Measurements from ENCODE around the gene SPATC1L. TPM values are rescaled to one million over a fixed set of nuclear protein-coding genes. Genes with fewer than 3 reads are reported as not detected.

SPATC1L gene
- 21.8 and 22.1 TPM in 2 replicates for total RNA-seq

DNA sequence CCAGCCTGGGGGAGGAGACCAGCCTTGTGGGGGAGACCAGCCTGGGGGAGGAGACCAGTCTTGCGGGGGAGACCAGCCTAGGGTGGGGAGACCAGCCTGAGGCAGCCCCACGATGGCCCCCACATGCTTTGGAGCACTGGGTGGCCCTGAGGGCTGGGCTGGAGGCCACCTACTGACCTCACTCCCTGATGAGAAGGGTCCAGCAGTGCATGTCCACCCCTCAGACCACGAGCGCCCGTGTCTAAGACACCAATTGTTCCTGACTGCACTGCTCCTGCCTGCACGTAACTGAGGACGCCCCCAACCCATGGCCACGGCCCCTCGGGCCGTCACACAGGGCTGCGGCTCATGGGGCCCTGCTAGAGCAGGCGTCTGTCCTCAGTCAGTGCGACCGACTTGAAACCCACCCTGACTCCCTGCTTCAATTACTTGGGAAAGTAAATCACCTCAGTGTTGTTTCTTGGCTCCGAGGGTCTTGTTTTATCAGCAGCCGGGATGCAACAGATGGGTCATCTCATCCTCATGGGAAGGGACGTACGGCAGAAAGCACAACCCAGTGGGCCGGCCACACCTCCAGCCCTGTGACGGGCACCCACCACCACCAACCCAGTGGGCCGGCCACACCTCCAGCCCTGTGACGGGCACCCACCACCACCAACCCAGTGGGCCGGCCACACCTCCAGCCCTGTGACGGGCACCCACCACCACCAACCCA, at the start of gene SPATC1L:
Gene SPATC1L (minus strand): TSS at position 550 of the 715 bp plus-strand sequence. CDS start 1,643 bp downstream, outside the sequence.

GRCh38 chr21:46228345-46229051, 44.2 kb upstream of the SPATC1L start, which contains the start of gene LSS:
LSS (minus strand) TSS chr21:46228774; CDS start chr21:46228745, 29 bp downstream.

GRCh38 chr21:46155514-46156377, 28.5 kb downstream of the SPATC1L start, which contains the start of gene FTCD:
FTCD (minus strand) TSS chr21:46155579; CDS start chr21:46155523, 56 bp downstream.

Other genes with a start within 250 kb of the SPATC1L start
- gene COL6A1, start 202.7 kb downstream of the SPATC1L start, total RNA-seq: 82.4 and 93.0 TPM in 2 replicates
- gene COL6A2, start 86.3 kb downstream of the SPATC1L start, total RNA-seq: 46.5 and 62.2 TPM in 2 replicates
- not detected in 2 replicates for gene FTCD, start 28.9 kb downstream of the SPATC1L start, total RNA-seq
- gene LSS, start 44.3 kb upstream of the SPATC1L start, total RNA-seq: 114 and 123 TPM in 2 replicates
- gene MCM3AP, start 101.2 kb upstream of the SPATC1L start, total RNA-seq: 43.1 and 55.2 TPM in 2 replicates
- 13.2 and 29.1 TPM in 2 replicates for gene YBEY, start 101.9 kb upstream of the SPATC1L start, total RNA-seq
- 3.7 and 4.3 TPM in 2 replicates for gene C21orf58, start 139.4 kb upstream of the SPATC1L start, total RNA-seq
- 17.8 and 19.0 TPM in 2 replicates for gene PCNT, start 139.7 kb upstream of the SPATC1L start, total RNA-seq